NCI-H524 (cell line): Measurements from ENCODE around the gene TMEM51.

ENCODE experiments used
- DNase-seq, 2 experiments: peaks; one replicate each; lab custom pipeline; 2025; lab: John Stamatoyannopoulos, UW

The TMEM51 gene

GRCh38 chr1:15246960-15247614 lies 93.5 kb downstream of the TMEM51 start, which contains the start of gene FHAD1:
TSS of gene FHAD1 (plus strand) at chr1:15247223. CDS start at chr1:15251785, 4,562 bp downstream.
- peak; percentile 68 to 75 for DNase-seq

GRCh38 chr1:15248216-15248615 lies 94.7 kb downstream of the TMEM51 start:
- DNase-seq: no peak

GRCh38 chr1:15249081-15249480 lies 95.5 kb downstream of the TMEM51 start:
- no peak for DNase-seq

- DNase-seq: peak in 1 of 2 experiments; percentile 31
Observed at GRCh38 chr1:15251857-15252835, 98.6 kb downstream of the TMEM51 start.

GRCh38 chr1:15254559-15254958 lies 101.0 kb downstream of the TMEM51 start:
- peak; percentile 55 to 82 for DNase-seq

- DNase-seq: no peak
Observed at GRCh38 chr1:15255582-15256149, 102.1 kb downstream of the TMEM51 start.

GRCh38 chr1:15256584-15256983 lies 103.0 kb downstream of the TMEM51 start:
- DNase-seq: no peak

GRCh38 chr1:15257309-15257708 lies 103.8 kb downstream of the TMEM51 start:
- DNase-seq: no peak

- DNase-seq: no peak
Observed at GRCh38 chr1:15258833-15259621, 105.5 kb downstream of the TMEM51 start.

- DNase-seq: no peak
Observed at GRCh38 chr1:15259622-15260007, 106.1 kb downstream of the TMEM51 start.

GRCh38 chr1:15260418-15261154 lies 107.0 kb downstream of the TMEM51 start:
- no peak for DNase-seq

- DNase-seq: no peak
Observed at GRCh38 chr1:15261155-15262002, 107.8 kb downstream of the TMEM51 start.

- DNase-seq: no peak
Observed at GRCh38 chr1:15262003-15262377, 108.4 kb downstream of the TMEM51 start.

GRCh38 chr1:15262706-15263105 lies 109.2 kb downstream of the TMEM51 start:
- DNase-seq: no peak

GRCh38 chr1:15264769-15265168 lies 111.2 kb downstream of the TMEM51 start:
- DNase-seq: no peak
